Parathyroid adenoma (tissue), 2 donors: ENCODE measurements around the gene ANKRD39.

Experiments
- H2AFZ ChIP-seq: fragments of 300-600 bp; sonication (generic); one replicate; pipeline ENCODE4 v1.7.0; 2017; ENCODE audit warnings: antibody characterized with exemption, mild to moderate bottlenecking
- H3K27ac ChIP-seq: fragments of 300-600 bp; sonication (generic); one replicate; pipeline ENCODE4 v1.7.0; 2017
- H3K27me3 ChIP-seq: fragments of 300-600 bp; sonication (generic); one replicate; pipeline ENCODE4 v1.7.0; 2017; ENCODE audit warnings: low read length; ENCODE audit not compliant: control insufficient read depth, insufficient read depth
- H3K36me3 ChIP-seq: fragments of 300-600 bp; sonication (generic); one replicate; pipeline ENCODE4 v1.7.0; 2017; ENCODE audit warnings: low read length; ENCODE audit not compliant: control insufficient read depth, insufficient read depth
- H3K4me1 ChIP-seq: fragments of 300-600 bp; sonication (generic); one replicate; pipeline ENCODE4 v1.7.0; 2017; ENCODE audit warnings: control low read depth
- H3K4me2 ChIP-seq: fragments of 300-600 bp; sonication (generic); one replicate; pipeline ENCODE4 v1.7.0; 2017; ENCODE audit warnings: low read length
- H3K4me3 ChIP-seq: fragments of 300-600 bp; sonication (generic); one replicate; pipeline ENCODE4 v1.7.0; 2017; ENCODE audit warnings: low read depth, low read length
- H3K79me2 ChIP-seq: fragments of 300-600 bp; sonication (generic); one replicate; pipeline ENCODE4 v1.7.0; 2017; ENCODE audit warnings: control low read depth
- H3K9ac ChIP-seq: fragments of 300-600 bp; sonication (generic); one replicate; pipeline ENCODE4 v1.7.0; 2017; ENCODE audit warnings: mild to moderate bottlenecking
- H3K9me3 ChIP-seq: fragments of 300-600 bp; sonication (generic); one replicate; pipeline ENCODE4 v1.7.0; 2017; ENCODE audit warnings: low read length; ENCODE audit not compliant: control insufficient read depth
- CTCF ChIP-seq: fragments of 300-600 bp; sonication (generic); IDR thresholded peaks from one replicate; pipeline ENCODE4 v1.7.0; 2017; ENCODE audit warnings: antibody characterized with exemption, mild to moderate bottlenecking
- donor health status: primary hyperparathyroidism.

The ANKRD39 gene

GRCh38 chr2:96810783-96811192 is 47.0 kb downstream of the ANKRD39 start:
- H3K27ac ChIP-seq, result no peak overlapping the region
- H3K9ac ChIP-seq, result no peak overlapping the region
- no peak for TF ChIP-seq CTCF
- peaks cover 3% of the 10 kb centered on the region for H3K4me1 ChIP-seq
- H3K27me3 ChIP-seq, result no peaks in the 10 kb centered on the region
- no peaks in the 10 kb centered on the region for H3K9me3 ChIP-seq
- H3K36me3 ChIP-seq, result no peaks in the 10 kb centered on the region
- H3K4me2 ChIP-seq, result no peak overlapping the region
- no peaks in the 10 kb centered on the region for H3K79me2 ChIP-seq
- no peak overlapping the region for H2AFZ ChIP-seq
- no peak overlapping the region for H3K4me3 ChIP-seq

- Histone ChIP-seq H3K79me2 (no peaks in the 10 kb centered on the region), H3K27ac (no peak overlapping the region), H3K9me3 (no peaks in the 10 kb centered on the region), H3K9ac (no peak overlapping the region), H3K4me2 (no peak overlapping the region), H3K4me3 (no peak overlapping the region), H3K27me3 (no peaks in the 10 kb centered on the region), H3K4me1 (peaks cover 3% of the 10 kb centered on the region), H2AFZ (no peak overlapping the region), H3K36me3 (no peaks in the 10 kb centered on the region)
- no peak for TF ChIP-seq CTCF
Measured at GRCh38 chr2:96809951-96810782, 47.6 kb downstream of the ANKRD39 start.

GRCh38 chr2:96809216-96809882 is 48.5 kb downstream of the ANKRD39 start:
- H3K36me3 ChIP-seq, result no peaks in the 10 kb centered on the region
- H3K4me3 ChIP-seq, result no peak overlapping the region
- H3K4me1 ChIP-seq, result peaks cover 3% of the 10 kb centered on the region
- H3K27ac ChIP-seq, result no peak overlapping the region
- no peaks in the 10 kb centered on the region for H3K79me2 ChIP-seq
- no peak overlapping the region for H2AFZ ChIP-seq
- H3K9ac ChIP-seq, result no peak overlapping the region
- H3K4me2 ChIP-seq, result no peak overlapping the region
- no peaks in the 10 kb centered on the region for H3K9me3 ChIP-seq
- no peaks in the 10 kb centered on the region for H3K27me3 ChIP-seq
- TF ChIP-seq CTCF, result no peak

GRCh38 chr2:96808176-96808837 is 49.5 kb downstream of the ANKRD39 start:
- no peak overlapping the region for H2AFZ ChIP-seq
- TF ChIP-seq CTCF, result no peak
- no peak overlapping the region for H3K9ac ChIP-seq
- peaks cover 3% of the 10 kb centered on the region for H3K4me1 ChIP-seq
- H3K4me3 ChIP-seq, result no peak overlapping the region
- H3K79me2 ChIP-seq, result no peaks in the 10 kb centered on the region
- H3K27me3 ChIP-seq, result no peaks in the 10 kb centered on the region
- H3K9me3 ChIP-seq, result no peaks in the 10 kb centered on the region
- H3K4me2 ChIP-seq, result no peak overlapping the region
- H3K27ac ChIP-seq, result no peak overlapping the region
- no peaks in the 10 kb centered on the region for H3K36me3 ChIP-seq
